ENCODE results near the gene MUC2. TPM values are rescaled to one million over a fixed set of nuclear protein-coding genes. Genes with fewer than 3 reads are reported as not detected.

The MUC2 gene
- total and polyA plus RNA-seq, 10 of the 15 experiments (the other 5 are each of a cell fraction or from before 2014, with no cell fraction given), result 0.23 TPM; not detected in 9

DNA sequence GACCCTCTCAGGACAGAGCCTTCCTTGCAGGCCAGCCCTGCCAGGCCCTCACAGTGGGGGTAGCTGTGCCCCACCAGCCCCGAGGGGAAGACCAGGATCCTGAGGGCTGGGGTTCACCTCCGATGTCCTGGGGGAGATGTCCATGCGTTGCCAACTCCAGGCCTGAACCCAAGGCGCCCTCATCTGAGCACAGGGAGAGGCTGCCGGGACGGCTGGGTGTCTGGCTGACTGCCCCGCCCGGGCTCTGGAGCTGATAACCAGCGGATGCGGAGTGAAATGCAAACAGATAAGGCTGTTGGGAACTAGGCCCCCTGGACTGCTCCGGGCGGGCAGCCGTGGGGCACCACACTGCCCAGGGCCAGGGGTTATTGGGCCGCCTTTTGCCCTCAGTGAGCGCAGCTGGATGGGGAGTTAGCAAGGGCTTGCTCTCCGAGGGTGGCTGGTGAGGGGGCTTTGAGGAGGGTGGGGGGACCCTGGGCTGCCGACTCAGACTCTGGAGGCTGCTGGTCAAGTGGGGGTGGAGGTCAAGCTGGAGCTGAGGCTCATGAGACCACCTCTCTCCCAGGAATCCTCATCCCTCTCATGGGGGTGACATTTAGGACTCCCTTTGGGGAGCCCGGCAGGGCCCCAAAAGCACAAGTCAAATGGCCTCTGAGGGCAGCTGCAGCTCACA lies 32.6 kb upstream of the MUC2 start:
- BruUV-seq (replicated peaks), result no TSS peak
- H3K36me3 ChIP-seq (ENCODE audit: control insufficient read depth in 2 of 2, insufficient read depth in 2 of 2, low read length in 1 of 2), result no peaks in the 10 kb centered on the region
- intact Hi-C loops (cut with micrococcal nuclease; ENCODE audit: unreplicated experiment), result no loop called here
- no peaks in the 10 kb centered on the region for H3K79me2 ChIP-seq (ENCODE audit: control insufficient read depth, insufficient read depth, low read length)
- CTCF ChIA-PET, result no interaction called here
- H3K4me3 ChIP-seq, result no peak overlapping the region
- no peak overlapping the region for H2AFZ ChIP-seq (ENCODE audit: control insufficient read depth, low read depth, low read length)
- H3K9me3 ChIP-seq (replicated peaks; ENCODE audit: control insufficient read depth, insufficient read depth, low read length), result no peaks in the 10 kb centered on the region
- no peaks in the 10 kb centered on the region for H4K20me1 ChIP-seq (ENCODE audit: control insufficient read depth, insufficient read depth)
- H3K9ac ChIP-seq (ENCODE audit: control insufficient read depth, insufficient read depth, low read length), result no peak overlapping the region
- no peak overlapping the region for H3K4me2 ChIP-seq (ENCODE audit: control insufficient read depth, insufficient read depth)
- POLR2A ChIA-PET, result interaction anchor here (0.7 kb wide), 1 partner anchor 276 kb away, joined by 3 read pairs; no protein-coding TSS in a partner anchor
- no peak for TF ChIP-seq ZNF24 (IDR thresholded peaks at IDR 0.05)
- no peak for TF ChIP-seq EP300 (IDR thresholded peaks at IDR 0.05; ENCODE audit: borderline replicate concordance in 1 of 2, control insufficient read depth in 1 of 2, low read depth in 2 of 2, low read length in 2 of 2)
- TF ChIP-seq, protein P1, sequence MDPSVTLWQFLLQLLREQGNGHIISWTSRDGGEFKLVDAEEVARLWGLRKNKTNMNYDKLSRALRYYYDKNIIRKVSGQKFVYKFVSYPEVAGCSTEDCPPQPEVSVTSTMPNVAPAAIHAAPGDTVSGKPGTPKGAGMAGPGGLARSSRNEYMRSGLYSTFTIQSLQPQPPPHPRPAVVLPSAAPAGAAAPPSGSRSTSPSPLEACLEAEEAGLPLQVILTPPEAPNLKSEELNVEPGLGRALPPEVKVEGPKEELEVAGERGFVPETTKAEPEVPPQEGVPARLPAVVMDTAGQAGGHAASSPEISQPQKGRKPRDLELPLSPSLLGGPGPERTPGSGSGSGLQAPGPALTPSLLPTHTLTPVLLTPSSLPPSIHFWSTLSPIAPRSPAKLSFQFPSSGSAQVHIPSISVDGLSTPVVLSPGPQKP (IDR thresholded peaks at IDR 0.05; ENCODE audit: low read depth, low read length), result no peak
- no peak for TF ChIP-seq RBBP5 (conservative IDR thresholded peaks at IDR 0.05)
- no peak for TF ChIP-seq ZZZ3 (IDR thresholded peaks at IDR 0.05; ENCODE audit: control insufficient read depth, insufficient read length, low read depth)
- TF ChIP-seq NR2F1 (conservative IDR thresholded peaks at IDR 0.05), result no peak
- TF ChIP-seq PAX8 (IDR thresholded peaks at IDR 0.05), result no peak
- no peak for TF ChIP-seq MEF2A (IDR thresholded peaks at IDR 0.05; ENCODE audit: insufficient read depth, low read depth, low read length)
- no peak for TF ChIP-seq ZBED1 (IDR thresholded peaks at IDR 0.05; ENCODE audit: borderline replicate concordance)
- no peak for TF ChIP-seq HCFC1 (IDR thresholded peaks at IDR 0.05; ENCODE audit: low read length)
- TF ChIP-seq RAD21 (IDR thresholded peaks at IDR 0.05; ENCODE audit: insufficient read depth, low read depth, low read length), result no peak
- TF ChIP-seq ZNF217 (IDR thresholded peaks at IDR 0.05), result no peak
- no peak for TF ChIP-seq SUZ12 (IDR thresholded peaks at IDR 0.05; ENCODE audit: unreplicated experiment)
- no peak for TF ChIP-seq NFXL1 (IDR thresholded peaks at IDR 0.05; ENCODE audit: borderline replicate concordance)
- TF ChIP-seq KLF5 (IDR thresholded peaks at IDR 0.05; ENCODE audit: partially characterized antibody), result no peak
- TF ChIP-seq, protein P2, sequence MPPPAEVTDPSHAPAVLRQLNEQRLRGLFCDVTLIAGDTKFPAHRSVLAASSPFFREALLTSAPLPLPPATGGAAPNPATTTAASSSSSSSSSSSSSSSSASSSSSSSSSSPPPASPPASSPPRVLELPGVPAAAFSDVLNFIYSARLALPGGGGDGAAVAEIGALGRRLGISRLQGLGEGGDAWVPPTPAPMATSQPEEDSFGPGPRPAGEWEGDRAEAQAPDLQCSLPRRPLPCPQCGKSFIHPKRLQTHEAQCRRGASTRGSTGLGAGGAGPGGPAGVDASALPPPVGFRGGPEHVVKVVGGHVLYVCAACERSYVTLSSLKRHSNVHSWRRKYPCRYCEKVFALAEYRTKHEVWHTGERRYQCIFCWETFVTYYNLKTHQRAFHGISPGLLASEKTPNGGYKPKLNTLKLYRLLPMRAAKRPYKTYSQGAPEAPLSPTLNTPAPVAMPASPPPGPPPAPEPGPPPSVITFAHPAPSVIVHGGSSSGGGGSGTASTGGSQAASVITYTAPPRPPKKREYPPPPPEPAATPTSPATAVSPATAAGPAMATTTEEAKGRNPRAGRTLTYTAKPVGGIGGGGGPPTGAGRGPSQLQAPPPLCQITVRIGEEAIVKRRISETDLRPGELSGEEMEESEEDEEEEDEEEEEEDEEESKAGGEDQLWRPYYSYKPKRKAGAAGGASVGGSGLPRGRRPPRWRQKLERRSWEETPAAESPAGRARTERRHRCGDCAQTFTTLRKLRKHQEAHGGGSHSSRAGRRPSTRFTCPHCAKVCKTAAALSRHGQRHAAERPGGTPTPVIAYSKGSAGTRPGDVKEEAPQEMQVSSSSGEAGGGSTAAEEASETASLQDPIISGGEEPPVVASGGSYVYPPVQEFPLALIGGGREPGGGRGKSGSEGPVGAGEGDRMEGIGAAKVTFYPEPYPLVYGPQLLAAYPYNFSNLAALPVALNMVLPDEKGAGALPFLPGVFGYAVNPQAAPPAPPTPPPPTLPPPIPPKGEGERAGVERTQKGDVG (CRISPR knock-in tag; IDR thresholded peaks at IDR 0.05), result no peak
- no peak for TF ChIP-seq MAX (IDR thresholded peaks at IDR 0.05; ENCODE audit: low read depth, low read length)
- TF ChIP-seq ZNF384 (IDR thresholded peaks at IDR 0.05; ENCODE audit: borderline replicate concordance, low read depth, low read length), result no peak
- ATAC-seq (no peak), FAIRE-seq (no peak), DNase-seq (ENCODE audit: low read depth, low spot score) (no peak)
- H3K27ac ChIP-seq (ENCODE audit: control insufficient read depth, insufficient read depth), result no peak overlapping the region
- H3K4me1 ChIP-seq (ENCODE audit: control insufficient read depth, insufficient read depth, low read length), result no peaks in the 10 kb centered on the region
- SMC1A ChIA-PET (ENCODE audit: uncharacterized antibody, unreplicated experiment), result no interaction called here
- no peaks in the 10 kb centered on the region for H3K27me3 ChIP-seq (replicated peaks in 1 of 2; ENCODE audit: control insufficient read depth in 2 of 2, insufficient read depth in 2 of 2, low read length in 1 of 2)
- in situ Hi-C loops (cut with MboI), result no loop called here
- WGBS (ENCODE audit: insufficient coverage, insufficient replicate concordance, low lambda C conversion rate, missing lambda C conversion rate), result 39% methylated on average over 18 of the region's 18 CpGs
- RAD21 ChIA-PET (ENCODE audit: unreplicated experiment), result interaction anchor here (0.6 kb wide), 1 partner anchor 115 kb away, joined by 3 read pairs; no protein-coding TSS in a partner anchor
